HEK293 (cell line): ENCODE results near the gene SCFD2.

ENCODE experiments used
- CTCF ChIA-PET: fragments of 350-600 bp; formaldehyde crosslinking; extraction: SDS; loops from one replicate; lab custom pipeline; 2021; ENCODE audit warnings: antibody characterized with exemption; lab: Yijun Ruan, JAX
- POLR2A ChIA-PET: fragments of 300-600 bp; formaldehyde crosslinking; extraction: SDS; loops from one replicate; lab custom pipeline; 2020; ENCODE audit warnings: antibody characterized with exemption, inconsistent platforms; lab: Yijun Ruan, JAX
- H3K27ac ChIP-seq: fragments of 200-500 bp; sonication (Bioruptor generic); 2 replicates; pipeline ENCODE4 v1.5.1; 2014; ENCODE audit warnings: low read depth, low read length, control low read depth, inconsistent platforms; ENCODE audit errors: extremely low read depth
- H3K36me3 ChIP-seq, 2 experiments: fragments of 200-500 bp in 1 of 2; sonication (Bioruptor generic) in 1 of 2; 1 replicate in 1 of 2; 2 replicates in 1 of 2; pipeline ENCODE4 v1.5.1; 2014 to 2017; ENCODE audit warnings: inconsistent platforms in 2 of 2, low read length in 2 of 2; ENCODE audit not compliant: control insufficient read depth in 2 of 2, insufficient read depth in 1 of 2
- H3K4me1 ChIP-seq: fragments of 200-500 bp; sonication (Bioruptor generic); 2 replicates; pipeline ENCODE4 v1.5.1; 2014; ENCODE audit warnings: mild to moderate bottlenecking, low read length, inconsistent platforms; ENCODE audit not compliant: control insufficient read depth, insufficient read depth
- H3K4me3 ChIP-seq: 2 replicates; pipeline ENCODE4 v1.5.1; 2011; ENCODE audit warnings: low read depth, mild to moderate bottlenecking, control low read depth, low read length, moderate library complexity
- H3K9me3 ChIP-seq: fragments of 200-500 bp; sonication (Bioruptor generic); 2 replicates; pipeline ENCODE4 v1.5.1; 2014; ENCODE audit warnings: low read depth, low read length, inconsistent platforms; ENCODE audit not compliant: control insufficient read depth, insufficient read depth
- ATF2 ChIP-seq: fragments of 450-650 bp; formaldehyde crosslinking; IDR thresholded peaks from 2 replicates; pipeline ENCODE4 v1.5.1; 2016; ENCODE audit warnings: missing biosample characterization, missing genetic modification characterization, low read depth
- BCL6B ChIP-seq: fragments of 450-650 bp; formaldehyde crosslinking; IDR thresholded peaks from 2 replicates; pipeline ENCODE4 v1.5.1; 2017; ENCODE audit warnings: missing biosample characterization, missing genetic modification characterization
- CTCF ChIP-seq: fragments of 450-650 bp; formaldehyde crosslinking; IDR thresholded peaks from 2 replicates; pipeline ENCODE4 v1.5.1; 2016; ENCODE audit warnings: missing biosample characterization, missing genetic modification characterization
- IKZF3 ChIP-seq: fragments of 450-650 bp; IDR thresholded peaks from 2 replicates; pipeline ENCODE4 v1.5.0; 2018; ENCODE audit warnings: missing biosample characterization, mild to moderate bottlenecking, missing genetic modification characterization, moderate library complexity
- KLF17 ChIP-seq: fragments of 450-650 bp; formaldehyde crosslinking; IDR thresholded peaks from 2 replicates; pipeline ENCODE4 v1.5.1; 2016; ENCODE audit warnings: missing biosample characterization, missing genetic modification characterization
- PRDM6 ChIP-seq: fragments of 450-650 bp; formaldehyde crosslinking; IDR thresholded peaks from 2 replicates; pipeline ENCODE4 v1.5.1; 2017; ENCODE audit warnings: missing biosample characterization, missing genetic modification characterization
- SP3 ChIP-seq: fragments of 450-650 bp; formaldehyde crosslinking; IDR thresholded peaks from 2 replicates; pipeline ENCODE4 v1.5.1; 2016; ENCODE audit warnings: missing biosample characterization, missing genetic modification characterization
- ZBTB48 ChIP-seq: fragments of 450-650 bp; formaldehyde crosslinking; IDR thresholded peaks from 2 replicates; pipeline ENCODE4 v1.5.1; 2016; ENCODE audit warnings: missing biosample characterization, missing genetic modification characterization
- ZNF121 ChIP-seq: fragments of 450-650 bp; formaldehyde crosslinking; IDR thresholded peaks from 2 replicates; pipeline ENCODE4 v1.5.1; 2016; ENCODE audit warnings: missing biosample characterization, missing genetic modification characterization
- ZNF174 ChIP-seq: fragments of 450-650 bp; formaldehyde crosslinking; IDR thresholded peaks from 2 replicates; pipeline ENCODE4 v1.5.0; 2017; ENCODE audit warnings: missing biosample characterization, mild to moderate bottlenecking, missing genetic modification characterization
- ZNF280C ChIP-seq: fragments of 450-650 bp; formaldehyde crosslinking; IDR thresholded peaks from 2 replicates; pipeline ENCODE4 v1.5.1; 2016; ENCODE audit warnings: missing biosample characterization, missing genetic modification characterization
- ZNF335 ChIP-seq: fragments of 450-650 bp; formaldehyde crosslinking; conservative IDR thresholded peaks from 2 replicates; pipeline ENCODE4 v1.5.1; 2016; ENCODE audit warnings: missing biosample characterization, missing genetic modification characterization
- ZNF350 ChIP-seq: fragments of 450-650 bp; formaldehyde crosslinking; IDR thresholded peaks from 2 replicates; pipeline ENCODE4 v1.5.0; 2017; ENCODE audit warnings: missing biosample characterization, mild to moderate bottlenecking, missing genetic modification characterization
- ZNF391 ChIP-seq: fragments of 450-650 bp; formaldehyde crosslinking; IDR thresholded peaks from 2 replicates; pipeline ENCODE4 v1.5.1; 2016; ENCODE audit warnings: low read depth, missing biosample characterization, missing genetic modification characterization, borderline replicate concordance
- ZNF654 ChIP-seq: fragments of 450-650 bp; formaldehyde crosslinking; IDR thresholded peaks from 2 replicates; pipeline ENCODE4 v1.5.1; 2016; ENCODE audit warnings: low read depth, missing biosample characterization, missing genetic modification characterization
- ZSCAN4 ChIP-seq: fragments of 450-650 bp; formaldehyde crosslinking; IDR thresholded peaks from 2 replicates; pipeline ENCODE4 v1.5.1; 2017; ENCODE audit warnings: missing biosample characterization, missing genetic modification characterization

Gene SCFD2

GRCh38 chr4:52968241-52968640 is 397.6 kb downstream of the SCFD2 start:
- Histone ChIP-seq H3K4me3 (no peak overlapping the region), H3K36me3 (no peaks in the 10 kb centered on the region), H3K9me3 (no peaks in the 10 kb centered on the region), H3K27ac (no peak overlapping the region), H3K4me1 (no peaks in the 10 kb centered on the region)
- no peak for TF ChIP-seq ZNF174 (tag by site-specific recombination)
- TF ChIP-seq BCL6B (tag by site-specific recombination) = no peak
- no peak for TF ChIP-seq KLF17 (tag by site-specific recombination)
- no peak for TF ChIP-seq CTCF (tag by site-specific recombination)
- no peak for TF ChIP-seq ATF2 (tag by site-specific recombination)
- no peak for TF ChIP-seq ZNF654 (tag by site-specific recombination)
- no peak for TF ChIP-seq ZNF335 (tag by site-specific recombination)
- no peak for TF ChIP-seq PRDM6 (tag by site-specific recombination)
- no peak for TF ChIP-seq ZNF280C (tag by site-specific recombination)
- TF ChIP-seq ZNF391 (tag by site-specific recombination) = no peak
- TF ChIP-seq ZNF121 (tag by site-specific recombination) = no peak
- no peak for TF ChIP-seq SP3 (tag by site-specific recombination)
- no peak for TF ChIP-seq IKZF3 (tag by site-specific recombination)
- TF ChIP-seq ZBTB48 (tag by site-specific recombination) = no peak
- TF ChIP-seq ZSCAN4 = no peak
- TF ChIP-seq ZNF350 (tag by site-specific recombination) = no peak
- CTCF ChIA-PET = no interaction called here
- POLR2A ChIA-PET = no interaction called here
